Measurements from ENCODE around the gene SEMA4D.

SEMA4D gene

GRCh38 chr9:89467278-89467625 is 30.7 kb downstream of the SEMA4D start:
- H3K27me3 ChIP-seq (ENCODE audit: insufficient read depth, low read depth), result no peaks in the 10 kb centered on the region
- no peak overlapping the region for H3K4me3 ChIP-seq (IDR thresholded peaks at IDR 0.05; ENCODE audit: insufficient read depth, low read depth, low read length)
- peaks cover 49% of the 10 kb centered on the region for H4K20me1 ChIP-seq (ENCODE audit: insufficient read depth)
- 0 out of 2 replicates have a peak, but pooled peaks cover 4% of the 10 kb centered on the region for H3K36me3 ChIP-seq (ENCODE audit: insufficient read depth)
- H2AFZ ChIP-seq (ENCODE audit: low read depth), result no peak overlapping the region
- peaks cover 78% of the 10 kb centered on the region for H3K4me1 ChIP-seq (ENCODE audit: low read depth, poor library complexity, severe bottlenecking)
- peaks cover 96% of the 10 kb centered on the region for H3K79me2 ChIP-seq (ENCODE audit: insufficient read depth, low read depth)
- H3K9ac ChIP-seq, result no peak overlapping the region
- no peak overlapping the region for H3K4me2 ChIP-seq
- TF ChIP-seq CTCF (conservative IDR thresholded peaks at IDR 0.05; ENCODE audit: low read depth, low read length), result no peak
- no peak overlapping the region for H3K27ac ChIP-seq

GRCh38 chr9:89466451-89467277 is 31.2 kb downstream of the SEMA4D start:
- H2AFZ ChIP-seq (ENCODE audit: low read depth), result no peak overlapping the region
- H3K27ac ChIP-seq, result no peak overlapping the region
- no peak overlapping the region for H3K4me2 ChIP-seq
- peaks cover 97% of the 10 kb centered on the region for H3K79me2 ChIP-seq (ENCODE audit: insufficient read depth, low read depth)
- H3K4me1 ChIP-seq (ENCODE audit: low read depth, poor library complexity, severe bottlenecking), result peaks cover 77% of the 10 kb centered on the region
- H3K27me3 ChIP-seq (ENCODE audit: insufficient read depth, low read depth), result no peaks in the 10 kb centered on the region
- H3K4me3 ChIP-seq (IDR thresholded peaks at IDR 0.05; ENCODE audit: insufficient read depth, low read depth, low read length), result no peak overlapping the region
- no peak for TF ChIP-seq CTCF (conservative IDR thresholded peaks at IDR 0.05; ENCODE audit: low read depth, low read length)
- H4K20me1 ChIP-seq (ENCODE audit: insufficient read depth), result peaks cover 52% of the 10 kb centered on the region
- H3K9ac ChIP-seq, result no peak overlapping the region
- H3K36me3 ChIP-seq (ENCODE audit: insufficient read depth), result 0 out of 2 replicates have a peak, but pooled peaks cover 4% of the 10 kb centered on the region

- no peaks in the 10 kb centered on the region for H3K36me3 ChIP-seq (ENCODE audit: insufficient read depth)
- TF ChIP-seq CTCF (conservative IDR thresholded peaks at IDR 0.05; ENCODE audit: low read depth, low read length), result no peak
- peaks cover 71% of the 10 kb centered on the region for H3K4me1 ChIP-seq (ENCODE audit: low read depth, poor library complexity, severe bottlenecking)
- H3K27me3 ChIP-seq (ENCODE audit: insufficient read depth, low read depth), result no peaks in the 10 kb centered on the region
- no peak overlapping the region for H3K4me2 ChIP-seq
- H3K79me2 ChIP-seq (ENCODE audit: insufficient read depth, low read depth), result peaks cover 98% of the 10 kb centered on the region
- H3K27ac ChIP-seq, result no peak overlapping the region
- H4K20me1 ChIP-seq (ENCODE audit: insufficient read depth), result peaks cover 50% of the 10 kb centered on the region
- H2AFZ ChIP-seq (ENCODE audit: low read depth), result no peak overlapping the region
- no peak overlapping the region for H3K4me3 ChIP-seq (IDR thresholded peaks at IDR 0.05; ENCODE audit: insufficient read depth, low read depth, low read length)
- H3K9ac ChIP-seq, result no peak overlapping the region
Observed at GRCh38 chr9:89465726-89466308, 32.1 kb downstream of the SEMA4D start.

GRCh38 chr9:89465001-89465451 is 32.9 kb downstream of the SEMA4D start:
- H3K27ac ChIP-seq, result no peak overlapping the region
- no peak overlapping the region for H3K9ac ChIP-seq
- no peaks in the 10 kb centered on the region for H3K36me3 ChIP-seq (ENCODE audit: insufficient read depth)
- no peak for TF ChIP-seq CTCF (conservative IDR thresholded peaks at IDR 0.05; ENCODE audit: low read depth, low read length)
- H3K4me2 ChIP-seq, result peak overlapping the region; percentile 51
- no peak overlapping the region for H2AFZ ChIP-seq (ENCODE audit: low read depth)
- H4K20me1 ChIP-seq (ENCODE audit: insufficient read depth), result peaks cover 49% of the 10 kb centered on the region
- peaks cover 98% of the 10 kb centered on the region; the same call in 1 of the 2 replicates for H3K79me2 ChIP-seq (ENCODE audit: insufficient read depth, low read depth)
- no peaks in the 10 kb centered on the region for H3K27me3 ChIP-seq (ENCODE audit: insufficient read depth, low read depth)
- H3K4me1 ChIP-seq (ENCODE audit: low read depth, poor library complexity, severe bottlenecking), result peaks cover 63% of the 10 kb centered on the region
- no peak overlapping the region for H3K4me3 ChIP-seq (IDR thresholded peaks at IDR 0.05; ENCODE audit: insufficient read depth, low read depth, low read length)

Measured in KMS-11 (cell line).